Left hindlimb (tissue), 1 donor: ENCODE results near the gene TREH.

ENCODE experiments used
- DNase-seq: peaks from one replicate; pipeline ENCODE4 v3.0.0-alpha.2; 2018

TREH gene

DNA sequence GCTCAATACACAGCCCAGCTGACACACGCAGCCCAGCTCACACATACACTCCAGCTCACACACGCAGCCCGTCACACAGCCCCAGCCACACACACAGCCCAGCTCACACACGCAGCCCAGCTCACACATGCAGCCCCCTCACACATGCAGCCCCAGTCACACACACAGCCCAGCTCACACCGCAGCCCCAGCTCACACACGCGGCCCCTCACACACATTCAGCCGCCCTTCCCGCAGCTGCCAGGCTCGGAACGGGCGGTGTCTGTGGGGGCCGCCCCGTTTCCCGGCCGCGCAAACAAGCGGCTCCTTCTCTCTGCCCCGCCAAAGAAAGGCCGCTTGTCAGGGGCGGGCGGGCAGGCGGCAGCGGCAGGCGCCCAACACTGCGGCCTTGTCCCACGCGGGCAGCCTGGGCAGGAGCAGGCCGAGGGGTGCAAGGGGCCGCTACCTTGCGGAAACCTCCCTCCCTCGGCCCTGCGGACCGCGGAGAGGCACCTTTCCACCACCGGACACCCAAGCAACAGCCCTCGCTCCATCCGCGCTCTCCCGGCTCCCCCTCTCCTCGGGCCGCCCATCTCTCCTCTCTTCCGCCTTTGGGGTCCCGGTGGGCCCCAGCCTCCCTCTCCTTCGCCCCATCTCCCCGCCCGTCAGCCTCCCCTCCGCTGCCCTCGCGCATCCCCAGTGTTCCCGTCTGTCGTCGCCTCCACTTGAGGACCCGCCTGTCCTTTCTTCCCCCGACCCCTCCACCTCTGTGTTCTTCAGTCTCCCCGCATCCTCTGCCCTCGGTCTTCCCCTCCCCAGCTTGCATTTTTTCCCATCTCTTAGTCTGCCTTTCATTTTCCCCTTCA, 69.8 kb downstream of the TREH start:
- peak; percentile 80 for DNase-seq

DNA sequence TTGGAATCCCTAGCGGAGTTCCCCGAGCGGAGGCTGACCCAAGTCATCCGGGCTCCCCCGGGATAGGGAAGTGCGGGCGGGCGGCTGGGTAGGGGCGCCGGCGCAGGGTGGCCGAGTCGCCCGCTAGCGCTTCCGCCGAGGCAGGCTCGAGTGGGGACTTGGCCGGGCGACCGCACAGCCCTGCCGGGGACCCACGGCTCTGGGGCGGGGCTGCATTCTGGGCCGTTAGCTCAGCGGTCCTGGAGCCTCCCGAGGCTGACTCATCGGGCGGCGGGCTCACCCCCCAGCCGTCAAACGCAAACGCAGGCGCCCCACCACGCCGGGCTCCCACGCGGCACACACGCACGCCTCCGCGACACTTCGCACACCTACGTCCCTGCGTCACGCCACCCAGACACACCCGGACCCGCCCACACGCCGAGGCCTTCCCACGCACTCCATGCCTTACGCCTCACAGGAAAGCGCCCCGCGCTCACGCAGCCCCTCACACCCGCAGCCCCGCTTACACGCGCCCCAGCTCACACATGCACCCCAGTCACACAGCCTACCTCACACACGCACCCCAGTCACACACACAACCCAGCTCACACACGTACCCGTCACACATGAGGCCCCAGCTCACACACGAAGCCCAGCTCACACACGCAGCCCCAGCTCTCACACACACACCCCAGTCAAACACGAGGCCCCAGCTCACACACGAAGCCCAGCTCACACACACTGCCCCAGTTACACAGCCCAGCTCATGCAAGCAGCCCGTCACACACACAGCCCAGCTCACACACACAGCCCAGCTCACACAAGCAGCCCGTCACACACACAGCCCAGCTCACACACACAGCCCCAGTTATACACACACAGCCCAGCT, 70.9 kb downstream of the TREH start:
- peak; percentile 83 for DNase-seq

DNA sequence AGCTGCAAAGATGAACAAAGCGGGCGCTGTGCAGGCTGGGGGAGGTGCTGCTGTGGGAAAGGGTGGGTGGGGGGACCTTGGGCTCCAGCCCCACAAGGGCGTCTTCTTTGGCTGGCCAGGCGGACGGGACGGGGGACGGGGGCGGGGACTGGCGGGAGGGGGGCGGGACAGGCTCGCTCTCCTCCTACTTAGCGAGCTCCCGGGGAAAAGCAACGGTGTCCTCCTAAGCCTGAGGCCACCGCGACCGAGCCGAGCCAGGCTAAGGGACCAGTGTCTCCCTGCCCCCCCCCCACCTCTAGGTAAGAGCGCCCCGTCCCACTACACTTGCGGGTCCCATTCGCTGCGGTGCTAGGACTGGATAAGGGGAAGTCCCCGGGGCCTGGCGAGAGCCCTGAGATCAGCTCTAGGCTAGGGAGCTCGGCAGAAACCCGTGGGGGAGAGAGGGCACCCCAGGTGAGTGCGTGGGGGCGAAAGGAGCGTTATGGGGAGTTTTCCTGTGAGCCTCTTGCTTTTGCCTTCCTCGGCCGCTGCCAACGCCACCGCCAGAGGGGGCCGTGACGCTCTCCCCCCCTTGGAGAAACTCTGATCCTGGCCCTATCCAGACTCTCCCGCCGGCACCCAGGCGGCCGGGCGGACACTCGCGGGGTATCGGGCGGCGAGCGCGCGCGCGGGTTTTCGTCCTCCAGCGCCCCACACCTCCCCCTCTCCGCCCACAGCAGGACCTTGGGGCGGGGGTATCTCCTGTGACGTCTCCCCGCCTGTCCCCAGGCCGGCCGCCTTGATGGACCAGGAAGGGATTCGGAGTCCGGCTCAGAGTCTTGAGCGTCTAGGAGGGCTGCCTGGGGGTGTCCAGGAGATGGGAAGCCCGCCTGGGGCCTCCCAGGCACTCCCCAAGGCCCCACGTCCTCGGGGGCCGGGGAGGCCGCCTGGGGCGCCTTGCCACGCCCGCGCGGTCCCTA, 71.8 kb downstream of the TREH start, which contains the start of gene PHLDB1:
TSS of gene PHLDB1 (plus strand) at position 215 of the 959 bp plus-strand sequence. CDS start 6,222 bp downstream, outside the sequence.
- peak; percentile 89 for DNase-seq
